ENCODE measurements around the gene TMEM200C.

TMEM200C gene

GRCh38 chr18:5914016-5914415, 18.7 kb upstream of the TMEM200C start:
- Histone ChIP-seq H3K27ac (replicated peaks) (no peak overlapping the region), H3K27me3 (ENCODE audit: insufficient read depth, poor library complexity, severe bottlenecking) (peaks cover 12% of the 10 kb centered on the region), H3K4me3 (replicated peaks; ENCODE audit: insufficient read depth, low read length) (no peak overlapping the region)
- TF ChIP-seq POLR2AphosphoS5 (IDR thresholded peaks at IDR 0.05; ENCODE audit: low read depth) (no peak), REST (IDR thresholded peaks at IDR 0.05; ENCODE audit: insufficient replicate concordance, low read depth) (no peak), GABPA (IDR thresholded peaks at IDR 0.05; ENCODE audit: low read depth) (no peak), SPI1 (IDR thresholded peaks at IDR 0.05; ENCODE audit: borderline replicate concordance, low read depth) (no peak), CTCF (IDR thresholded peaks at IDR 0.05; ENCODE audit: insufficient read depth, low read length) (no peak)
- no peak for DNase-seq (ENCODE audit: low read depth in 1 of 2, low spot score in 1 of 2)

- no peak for DNase-seq (ENCODE audit: low read depth in 1 of 2, low spot score in 1 of 2)
- Histone ChIP-seq H3K27me3 (ENCODE audit: insufficient read depth, poor library complexity, severe bottlenecking) (peaks cover 12% of the 10 kb centered on the region), H3K27ac (replicated peaks) (no peak overlapping the region), H3K4me3 (replicated peaks; ENCODE audit: insufficient read depth, low read length) (no peak overlapping the region)
- TF ChIP-seq GABPA (IDR thresholded peaks at IDR 0.05; ENCODE audit: low read depth) (no peak), POLR2AphosphoS5 (IDR thresholded peaks at IDR 0.05; ENCODE audit: low read depth) (no peak), SPI1 (IDR thresholded peaks at IDR 0.05; ENCODE audit: borderline replicate concordance, low read depth) (no peak), REST (IDR thresholded peaks at IDR 0.05; ENCODE audit: insufficient replicate concordance, low read depth) (no peak), CTCF (IDR thresholded peaks at IDR 0.05; ENCODE audit: insufficient read depth, low read length) (no peak)
Observed at GRCh38 chr18:5912566-5912965, 17.2 kb upstream of the TMEM200C start.

GRCh38 chr18:5909125-5909524, 13.8 kb upstream of the TMEM200C start:
- no peak for TF ChIP-seq REST (IDR thresholded peaks at IDR 0.05; ENCODE audit: insufficient replicate concordance, low read depth)
- no peak for TF ChIP-seq POLR2AphosphoS5 (IDR thresholded peaks at IDR 0.05; ENCODE audit: low read depth)
- no peak for TF ChIP-seq SPI1 (IDR thresholded peaks at IDR 0.05; ENCODE audit: borderline replicate concordance, low read depth)
- TF ChIP-seq GABPA (IDR thresholded peaks at IDR 0.05; ENCODE audit: low read depth) = no peak
- no peak overlapping the region for H3K27ac ChIP-seq (replicated peaks)
- no peak for DNase-seq (ENCODE audit: low read depth in 1 of 2, low spot score in 1 of 2)
- H3K27me3 ChIP-seq (ENCODE audit: insufficient read depth, poor library complexity, severe bottlenecking) = peaks cover 10% of the 10 kb centered on the region
- no peak overlapping the region for H3K4me3 ChIP-seq (replicated peaks; ENCODE audit: insufficient read depth, low read length)

Measured in HL-60 (cell line).